Measurements from ENCODE around the gene EFNB2. TPM values are rescaled to one million over a fixed set of nuclear protein-coding genes. Genes with fewer than 3 reads are reported as not detected.

EFNB2 gene
- polyA plus RNA-seq, 1 donor from 2014 or later, result 53.1 TPM

DNA sequence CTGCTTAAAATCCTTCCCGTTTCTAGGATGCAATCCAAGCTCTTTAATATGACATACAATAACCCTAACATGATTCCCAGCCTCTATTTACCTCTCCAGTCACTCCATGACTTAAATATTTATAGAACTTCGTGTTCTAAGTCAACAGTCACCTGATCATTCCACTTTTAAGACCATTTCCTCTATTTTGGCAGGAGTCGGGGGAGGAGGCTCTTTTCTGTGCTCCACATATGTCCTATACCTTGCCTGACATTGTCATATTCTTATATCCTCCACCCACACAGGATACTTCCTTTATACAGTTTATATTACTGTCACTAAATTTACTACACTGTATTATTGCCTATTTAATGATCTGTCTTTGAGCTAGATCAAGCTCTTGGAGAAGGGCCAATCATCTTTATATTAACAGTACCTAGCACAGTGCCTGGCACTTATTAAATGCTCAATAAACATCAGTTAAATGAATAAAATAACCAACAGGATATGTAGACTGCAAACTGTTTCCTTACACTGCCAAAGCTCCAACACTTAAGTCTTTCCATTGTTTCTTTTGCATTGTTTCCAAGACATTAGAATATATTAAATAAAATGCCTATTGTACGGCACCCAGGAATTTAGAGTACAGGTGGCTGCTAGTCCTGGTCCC is 29.8 kb upstream of the EFNB2 start:
- peaks cover 18% of the 10 kb centered on the region for H4K20me1 ChIP-seq (ENCODE audit: insufficient read depth)

DNA sequence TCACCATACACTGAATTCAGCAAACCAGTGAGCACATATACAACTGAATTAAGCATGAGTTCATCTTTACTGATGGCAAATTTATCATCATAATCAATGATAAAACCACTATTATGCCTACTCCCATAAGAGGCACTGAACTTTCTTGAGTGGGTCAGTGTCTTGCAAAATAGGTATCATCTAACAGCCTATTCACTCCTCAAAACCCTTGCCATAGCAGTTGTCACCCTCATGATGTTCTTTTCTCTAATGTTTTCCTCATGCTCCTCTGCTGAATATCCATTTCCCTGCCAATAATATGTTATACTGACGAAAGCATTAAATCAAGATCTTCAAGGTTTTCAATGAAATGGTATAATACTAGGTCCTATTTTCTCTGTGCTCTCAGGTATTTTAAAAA is 26.8 kb upstream of the EFNB2 start:
- Histone ChIP-seq H3K9me3 (ENCODE audit: low read length) (no peaks in the 10 kb centered on the region), H4K20me1 (ENCODE audit: insufficient read depth) (peaks cover 18% of the 10 kb centered on the region), H3K9me2 (ENCODE audit: insufficient read depth, low read length) (no peaks in the 10 kb centered on the region), H3K27me3 (ENCODE audit: insufficient read depth, low read depth, low read length) (no peaks in the 10 kb centered on the region), H3F3A (ENCODE audit: insufficient read depth, low read length, poor library complexity, severe bottlenecking) (no peaks in the 10 kb centered on the region), H3K36me3 (ENCODE audit: insufficient read depth, low read length) (no peaks in the 10 kb centered on the region), H3K79me2 (replicated peaks; ENCODE audit: insufficient read depth, low read length) (peaks cover 91% of the 10 kb centered on the region), H3K4me2 (ENCODE audit: low read length) (no peak overlapping the region), H3K9ac (ENCODE audit: low read length) (no peak overlapping the region), H3K27ac (ENCODE audit: low read length) (no peak overlapping the region), H3K4me3 (ENCODE audit: low read length) (no peak overlapping the region), H2AFZ (ENCODE audit: low read depth, low read length) (no peak overlapping the region)
- no peak for TF ChIP-seq POLR2AphosphoS5 (IDR thresholded peaks at IDR 0.05)
- TF ChIP-seq RAD21 (conservative IDR thresholded peaks at IDR 0.05), result no peak

More for the DNA sequence above, 29.8 kb upstream of the EFNB2 start:
- no peak for TF ChIP-seq MXI1 (conservative IDR thresholded peaks at IDR 0.05; ENCODE audit: poor library complexity, severe bottlenecking)
- TF ChIP-seq, protein P1, sequence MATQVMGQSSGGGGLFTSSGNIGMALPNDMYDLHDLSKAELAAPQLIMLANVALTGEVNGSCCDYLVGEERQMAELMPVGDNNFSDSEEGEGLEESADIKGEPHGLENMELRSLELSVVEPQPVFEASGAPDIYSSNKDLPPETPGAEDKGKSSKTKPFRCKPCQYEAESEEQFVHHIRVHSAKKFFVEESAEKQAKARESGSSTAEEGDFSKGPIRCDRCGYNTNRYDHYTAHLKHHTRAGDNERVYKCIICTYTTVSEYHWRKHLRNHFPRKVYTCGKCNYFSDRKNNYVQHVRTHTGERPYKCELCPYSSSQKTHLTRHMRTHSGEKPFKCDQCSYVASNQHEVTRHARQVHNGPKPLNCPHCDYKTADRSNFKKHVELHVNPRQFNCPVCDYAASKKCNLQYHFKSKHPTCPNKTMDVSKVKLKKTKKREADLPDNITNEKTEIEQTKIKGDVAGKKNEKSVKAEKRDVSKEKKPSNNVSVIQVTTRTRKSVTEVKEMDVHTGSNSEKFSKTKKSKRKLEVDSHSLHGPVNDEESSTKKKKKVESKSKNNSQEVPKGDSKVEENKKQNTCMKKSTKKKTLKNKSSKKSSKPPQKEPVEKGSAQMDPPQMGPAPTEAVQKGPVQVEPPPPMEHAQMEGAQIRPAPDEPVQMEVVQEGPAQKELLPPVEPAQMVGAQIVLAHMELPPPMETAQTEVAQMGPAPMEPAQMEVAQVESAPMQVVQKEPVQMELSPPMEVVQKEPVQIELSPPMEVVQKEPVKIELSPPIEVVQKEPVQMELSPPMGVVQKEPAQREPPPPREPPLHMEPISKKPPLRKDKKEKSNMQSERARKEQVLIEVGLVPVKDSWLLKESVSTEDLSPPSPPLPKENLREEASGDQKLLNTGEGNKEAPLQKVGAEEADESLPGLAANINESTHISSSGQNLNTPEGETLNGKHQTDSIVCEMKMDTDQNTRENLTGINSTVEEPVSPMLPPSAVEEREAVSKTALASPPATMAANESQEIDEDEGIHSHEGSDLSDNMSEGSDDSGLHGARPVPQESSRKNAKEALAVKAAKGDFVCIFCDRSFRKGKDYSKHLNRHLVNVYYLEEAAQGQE (IDR thresholded peaks at IDR 0.05; ENCODE audit: borderline replicate concordance), result no peak
- TF ChIP-seq EP300 (conservative IDR thresholded peaks at IDR 0.05; ENCODE audit: poor library complexity, severe bottlenecking), result no peak
- no peak for TF ChIP-seq CTCF (IDR thresholded peaks at IDR 0.05; ENCODE audit: poor library complexity, severe bottlenecking)
- no peak for TF ChIP-seq EZH2 (IDR thresholded peaks at IDR 0.05; ENCODE audit: borderline replicate concordance, insufficient read depth, low read length, poor library complexity, severe bottlenecking)
- TF ChIP-seq SMC3 (conservative IDR thresholded peaks at IDR 0.05; ENCODE audit: poor library complexity), result no peak
- no peak for TF ChIP-seq RAD21 (conservative IDR thresholded peaks at IDR 0.05)
- no peak for TF ChIP-seq POLR2AphosphoS5 (IDR thresholded peaks at IDR 0.05)
- TF ChIP-seq TAF1 (IDR thresholded peaks at IDR 0.05; ENCODE audit: low read depth), result no peak
- Histone ChIP-seq H3F3A (ENCODE audit: insufficient read depth, low read length, poor library complexity, severe bottlenecking) (no peaks in the 10 kb centered on the region), H3K4me2 (ENCODE audit: low read length) (peak overlapping the region; percentile 98), H3K9me3 (ENCODE audit: low read length) (no peaks in the 10 kb centered on the region), H3K36me3 (ENCODE audit: insufficient read depth, low read length) (no peaks in the 10 kb centered on the region), H3K9me2 (ENCODE audit: insufficient read depth, low read length) (no peaks in the 10 kb centered on the region), H3K4me3 (ENCODE audit: low read length) (peak overlapping the region; percentile 97), H3K27ac (ENCODE audit: low read length) (no peak overlapping the region), H3K27me3 (ENCODE audit: insufficient read depth, low read depth, low read length) (no peaks in the 10 kb centered on the region), H2AFZ (ENCODE audit: low read depth, low read length) (no peak overlapping the region), H3K79me2 (replicated peaks; ENCODE audit: insufficient read depth, low read length) (peaks cover 68% of the 10 kb centered on the region), H3K9ac (ENCODE audit: low read length) (no peak overlapping the region)

All from neural cell (in vitro differentiated cells).